Muscle layer of colon (tissue), 2 donors: Measurements from ENCODE around the gene COL27A1.

Experiments
- H3K27ac ChIP-seq: one replicate; pipeline ENCODE4 v1.7.0; 2013; ENCODE audit warnings: low read depth, mild to moderate bottlenecking, low read length, moderate library complexity
- H3K27me3 ChIP-seq, 2 donors: one replicate each; pipeline ENCODE4 v1.7.0; 2013; ENCODE audit warnings: low read length in 2 of 2, mild to moderate bottlenecking in 2 of 2; ENCODE audit not compliant: insufficient read depth in 2 of 2, control insufficient read depth in 1 of 2
- H3K36me3 ChIP-seq: one replicate; pipeline ENCODE4 v1.7.0; 2013; ENCODE audit warnings: mild to moderate bottlenecking, low read length; ENCODE audit not compliant: insufficient read depth
- H3K4me1 ChIP-seq: one replicate; pipeline ENCODE4 v1.7.0; 2013; ENCODE audit warnings: mild to moderate bottlenecking, low read length; ENCODE audit not compliant: insufficient read depth
- H3K4me3 ChIP-seq, 2 donors: one replicate each; pipeline ENCODE4 v1.7.0; 2013; ENCODE audit warnings: low read length in 2 of 2, low read depth in 1 of 2, mild to moderate bottlenecking in 1 of 2, moderate library complexity in 1 of 2
- H3K9ac ChIP-seq: one replicate; pipeline ENCODE4 v1.7.0; 2013; ENCODE audit warnings: low read length
- H3K9me3 ChIP-seq: one replicate; pipeline ENCODE4 v1.7.0; 2013; ENCODE audit warnings: mild to moderate bottlenecking, low read length
- donor health status: abdominal sarcoma.
- donor health status: Adenocarcinoma of cecum.

The COL27A1 gene

GRCh38 chr9:114348261-114348905, 193.0 kb downstream of the COL27A1 start:
- H3K4me1 ChIP-seq = peaks cover 28% of the 10 kb centered on the region
- H3K27ac ChIP-seq = peak overlapping the region; percentile 79
- no peaks in the 10 kb centered on the region for H3K9me3 ChIP-seq
- H3K36me3 ChIP-seq = peaks cover 48% of the 10 kb centered on the region
- H3K4me3 ChIP-seq = no peak overlapping the region
- no peaks in the 10 kb centered on the region for H3K27me3 ChIP-seq
- no peak overlapping the region for H3K9ac ChIP-seq

- H3K27ac ChIP-seq = peak overlapping the region; percentile 79
- H3K36me3 ChIP-seq = peaks cover 46% of the 10 kb centered on the region
- no peaks in the 10 kb centered on the region for H3K9me3 ChIP-seq
- no peak overlapping the region for H3K4me3 ChIP-seq
- no peaks in the 10 kb centered on the region for H3K27me3 ChIP-seq
- peak overlapping the region; percentile 4 for H3K9ac ChIP-seq
- H3K4me1 ChIP-seq = peaks cover 25% of the 10 kb centered on the region
These were observed 193.7 kb downstream of the COL27A1 start for GRCh38 chr9:114348906-114349482.

- H3K4me3 ChIP-seq = no peak overlapping the region
- H3K9ac ChIP-seq = peak overlapping the region; percentile 4
- peaks cover 18% of the 10 kb centered on the region for H3K4me1 ChIP-seq
- peak overlapping the region; percentile 58 for H3K27ac ChIP-seq
- H3K36me3 ChIP-seq = peaks cover 39% of the 10 kb centered on the region
- H3K9me3 ChIP-seq = no peaks in the 10 kb centered on the region
- no peaks in the 10 kb centered on the region for H3K27me3 ChIP-seq
These were observed 194.6 kb downstream of the COL27A1 start for GRCh38 chr9:114349713-114350480.

- peaks cover 18% of the 10 kb centered on the region for H3K4me1 ChIP-seq
- no peaks in the 10 kb centered on the region for H3K9me3 ChIP-seq
- H3K27ac ChIP-seq = no peak overlapping the region
- H3K4me3 ChIP-seq = no peak overlapping the region
- no peak overlapping the region for H3K9ac ChIP-seq
- no peaks in the 10 kb centered on the region for H3K27me3 ChIP-seq
- H3K36me3 ChIP-seq = peaks cover 38% of the 10 kb centered on the region
These were observed 195.5 kb downstream of the COL27A1 start for GRCh38 chr9:114350636-114351401.

GRCh38 chr9:114351932-114352331, 196.6 kb downstream of the COL27A1 start:
- Histone ChIP-seq H3K9ac (no peak overlapping the region), H3K36me3 (peaks cover 37% of the 10 kb centered on the region), H3K27ac (no peak overlapping the region), H3K4me1 (peaks cover 18% of the 10 kb centered on the region), H3K27me3 (no peaks in the 10 kb centered on the region), H3K9me3 (no peaks in the 10 kb centered on the region), H3K4me3 (no peak overlapping the region)

- Histone ChIP-seq H3K9me3 (no peaks in the 10 kb centered on the region), H3K27me3 (no peaks in the 10 kb centered on the region), H3K4me1 (no peaks in the 10 kb centered on the region), H3K9ac (no peak overlapping the region), H3K36me3 (peaks cover 59% of the 10 kb centered on the region), H3K4me3 (no peak overlapping the region), H3K27ac (no peak overlapping the region)
These were observed 200.5 kb downstream of the COL27A1 start for GRCh38 chr9:114355821-114356220.

- no peaks in the 10 kb centered on the region for H3K27me3 ChIP-seq
- H3K9ac ChIP-seq = no peak overlapping the region
- H3K36me3 ChIP-seq = peaks cover 64% of the 10 kb centered on the region
These were observed 201.5 kb downstream of the COL27A1 start for GRCh38 chr9:114356792-114357191.

GRCh38 chr9:114357360-114357759, 202.0 kb downstream of the COL27A1 start:
- H3K4me3 ChIP-seq = no peak overlapping the region
- no peaks in the 10 kb centered on the region for H3K27me3 ChIP-seq
- no peak overlapping the region for H3K27ac ChIP-seq
- no peak overlapping the region for H3K9ac ChIP-seq
- H3K9me3 ChIP-seq = no peaks in the 10 kb centered on the region
- peaks cover 69% of the 10 kb centered on the region for H3K36me3 ChIP-seq
- no peaks in the 10 kb centered on the region for H3K4me1 ChIP-seq

More at GRCh38 chr9:114356792-114357191, 201.5 kb downstream of the COL27A1 start:
- H3K4me1 ChIP-seq = no peaks in the 10 kb centered on the region
- H3K4me3 ChIP-seq = no peak overlapping the region
- H3K9me3 ChIP-seq = no peaks in the 10 kb centered on the region
- H3K27ac ChIP-seq = no peak overlapping the region

GRCh38 chr9:114357911-114358328, 202.6 kb downstream of the COL27A1 start:
- no peaks in the 10 kb centered on the region for H3K4me1 ChIP-seq
- no peak overlapping the region for H3K4me3 ChIP-seq
- no peak overlapping the region for H3K9ac ChIP-seq
- peaks cover 75% of the 10 kb centered on the region for H3K36me3 ChIP-seq
- H3K27ac ChIP-seq = no peak overlapping the region
- no peaks in the 10 kb centered on the region for H3K9me3 ChIP-seq
- no peaks in the 10 kb centered on the region for H3K27me3 ChIP-seq

- H3K36me3 ChIP-seq = peaks cover 93% of the 10 kb centered on the region
- H3K27ac ChIP-seq = no peak overlapping the region
- no peaks in the 10 kb centered on the region for H3K27me3 ChIP-seq
- H3K4me1 ChIP-seq = no peaks in the 10 kb centered on the region
- no peak overlapping the region for H3K9ac ChIP-seq
- H3K9me3 ChIP-seq = no peaks in the 10 kb centered on the region
- H3K4me3 ChIP-seq = no peak overlapping the region
These were observed 204.5 kb downstream of the COL27A1 start for GRCh38 chr9:114359801-114360200.

GRCh38 chr9:114361542-114361941, 206.2 kb downstream of the COL27A1 start:
- Histone ChIP-seq H3K9me3 (no peaks in the 10 kb centered on the region), H3K27me3 (no peaks in the 10 kb centered on the region), H3K9ac (no peak overlapping the region), H3K4me1 (no peaks in the 10 kb centered on the region), H3K36me3 (peaks cover 86% of the 10 kb centered on the region), H3K4me3 (no peak overlapping the region), H3K27ac (no peak overlapping the region)
